SK-N-SH (cell line): Measurements from ENCODE around the gene CNOT4. TPM values are rescaled to one million over a fixed set of nuclear protein-coding genes. Genes with fewer than 3 reads are reported as not detected.
A peak's percentile ranks its signal among the peaks of the same experiment; 100 is the strongest.

Source experiments
- CTCF ChIA-PET: fragments of 300-600, 350-600 bp; formaldehyde crosslinking; extraction: SDS; loops from one replicate; lab custom pipeline; 2021; lab: Yijun Ruan, JAX
- POLR2A ChIA-PET: fragments of 350-600 bp; sonication (Branson Sonifier 250); formaldehyde crosslinking; extraction: SDS; loops from one replicate; lab custom pipeline; 2020; ENCODE audit warnings: antibody characterized with exemption, inconsistent platforms; lab: Yijun Ruan, JAX
- DNase-seq: peaks from one replicate; pipeline ENCODE4 v3.0.0; 2012
- H2AFZ ChIP-seq: fragments of 200-600 bp; sonication (generic); 2 replicates; pipeline ENCODE4 v1.8.1; 2016; ENCODE audit warnings: antibody characterized with exemption, mild to moderate bottlenecking, low read depth
- H3F3A ChIP-seq: fragments of 200-600 bp; sonication (generic); replicated peaks from 2 replicates; pipeline ENCODE3; 2016; ENCODE audit warnings: antibody characterized with exemption, mild to moderate bottlenecking; ENCODE audit not compliant: insufficient read depth
- H3K27ac ChIP-seq, 2 experiments: fragments of 200-500 bp in 1 of 2; fragments of 200-600 bp in 1 of 2; sonication (Bioruptor generic) in 1 of 2; sonication (generic), shearing (Covaris generic) in 1 of 2; 2 replicates each; pipeline versions ENCODE4 v1.5.1 to v1.6.1; 2014 to 2016; ENCODE audit warnings: low read depth in 2 of 2, inconsistent platforms in 1 of 2, low read length in 1 of 2, mild to moderate bottlenecking in 1 of 2, mixed read lengths in 1 of 2
- H3K27me3 ChIP-seq: fragments of 200-600 bp; sonication (generic), shearing (Covaris generic); 2 replicates; pipeline ENCODE4 v1.6.1; 2016; ENCODE audit warnings: mixed run types; ENCODE audit not compliant: insufficient read depth
- H3K36me3 ChIP-seq, 2 experiments: fragments of 200-500 bp in 1 of 2; fragments of 200-600 bp in 1 of 2; sonication (Bioruptor generic) in 1 of 2; sonication (generic) in 1 of 2; replicated peaks in 1 of 2; 2 replicates each; pipeline versions ENCODE3 to v1.5.1; 2014 to 2016; ENCODE audit warnings: low read length in 1 of 2, mild to moderate bottlenecking in 1 of 2; ENCODE audit not compliant: insufficient read depth in 2 of 2, control insufficient read depth in 1 of 2
- H3K4me1 ChIP-seq, 2 experiments: fragments of 200-500 bp in 1 of 2; fragments of 200-600 bp in 1 of 2; sonication (Bioruptor generic) in 1 of 2; sonication (generic), shearing (Covaris generic) in 1 of 2; 2 replicates each; pipeline versions ENCODE4 v1.5.1 to v1.6.1; 2014 to 2016; ENCODE audit warnings: low read depth in 1 of 2, low read length in 1 of 2, mixed run types in 1 of 2; ENCODE audit not compliant: insufficient read depth in 2 of 2, control insufficient read depth in 1 of 2
- H3K4me2 ChIP-seq: fragments of 200-600 bp; sonication (generic), shearing (Covaris generic); 2 replicates; pipeline ENCODE4 v1.6.1; 2017; ENCODE audit warnings: mixed run types
- H3K4me3 ChIP-seq, 2 experiments: fragments of 200-500 bp in 1 of 2; fragments of 200-600 bp in 1 of 2; sonication (Bioruptor generic) in 1 of 2; sonication (generic), shearing (Covaris generic) in 1 of 2; 2 replicates each; pipeline versions ENCODE4 v1.5.1 to v1.8.1; 2014 to 2016; ENCODE audit warnings: low read depth in 2 of 2, inconsistent platforms in 1 of 2, low read length in 1 of 2, mild to moderate bottlenecking in 1 of 2, mixed read lengths in 1 of 2, moderate library complexity in 1 of 2
- H3K79me2 ChIP-seq: fragments of 200-600 bp; sonication (generic); 2 replicates; pipeline ENCODE4 v1.8.1; 2017; ENCODE audit warnings: mild to moderate bottlenecking; ENCODE audit not compliant: insufficient read depth
- H3K9ac ChIP-seq: fragments of 200-600 bp; sonication (generic); 2 replicates; pipeline ENCODE4 v1.6.1; 2017; ENCODE audit warnings: mixed run types
- H3K9me2 ChIP-seq: fragments of 200-600 bp; sonication (generic); 2 replicates; pipeline ENCODE4 v1.6.1; 2017; ENCODE audit warnings: mixed run types
- H3K9me3 ChIP-seq: fragments of 200-600 bp; sonication (generic); 2 replicates; pipeline ENCODE4 v1.6.1; 2017; ENCODE audit warnings: mixed run types, mild to moderate bottlenecking, moderate library complexity
- H4K20me1 ChIP-seq: fragments of 200-600 bp; sonication (generic); 2 replicates; pipeline ENCODE4 v1.6.1; 2017; ENCODE audit warnings: mild to moderate bottlenecking, mixed run types; ENCODE audit not compliant: insufficient read depth
- ELF1 ChIP-seq: IDR thresholded peaks from 2 replicates; pipeline ENCODE4 v1.4.0; 2012
- EP300 ChIP-seq, 2 experiments: IDR thresholded peaks; 2 replicates each; pipeline versions ENCODE4 v1.4.0 to v1.6.1; 2012; ENCODE audit warnings: borderline replicate concordance in 1 of 2, low read depth in 1 of 2, low read length in 1 of 2
- FOSL2 ChIP-seq: IDR thresholded peaks from 2 replicates; pipeline ENCODE4 v1.4.0; 2012; ENCODE audit warnings: low read depth, mild to moderate bottlenecking, moderate library complexity, borderline replicate concordance
- FOXJ3 ChIP-seq: sonication (generic); formaldehyde crosslinking; IDR thresholded peaks from 2 replicates; pipeline ENCODE4 v1.5.1; 2020; ENCODE audit warnings: mild to moderate bottlenecking, missing genetic modification reagents
- FOXM1 ChIP-seq: IDR thresholded peaks from 2 replicates; pipeline ENCODE4 v1.4.0; 2012; ENCODE audit warnings: low read depth, mild to moderate bottlenecking
- GABPA ChIP-seq: IDR thresholded peaks from 2 replicates; pipeline ENCODE4 v1.4.0; 2012; ENCODE audit warnings: low read depth, mild to moderate bottlenecking
- GATA2 ChIP-seq: sonication (generic); formaldehyde crosslinking; IDR thresholded peaks from 2 replicates; pipeline ENCODE4 v1.5.0; 2020; ENCODE audit warnings: mild to moderate bottlenecking, missing genetic modification reagents
- JUND ChIP-seq: IDR thresholded peaks from 2 replicates; pipeline ENCODE4 v1.4.0; 2012
- MEF2A ChIP-seq: IDR thresholded peaks from 2 replicates; pipeline ENCODE4 v1.4.0; 2012; ENCODE audit warnings: low read depth, borderline replicate concordance
- MXI1 ChIP-seq: IDR thresholded peaks from 2 replicates; pipeline ENCODE4 v1.6.1; 2012; ENCODE audit warnings: mild to moderate bottlenecking, low read depth, low read length, improper control_type of control experiment
- NFIC ChIP-seq: IDR thresholded peaks from 2 replicates; pipeline ENCODE4 v1.4.0; 2012; ENCODE audit warnings: borderline replicate concordance
- NRF1 ChIP-seq: IDR thresholded peaks from 2 replicates; pipeline ENCODE4 v1.6.1; 2012; ENCODE audit warnings: low read depth, mild to moderate bottlenecking, low read length
- RAD21 ChIP-seq: IDR thresholded peaks from 2 replicates; pipeline ENCODE4 v1.6.1; 2012; ENCODE audit warnings: mild to moderate bottlenecking, low read length
- RFX5 ChIP-seq: IDR thresholded peaks from 2 replicates; pipeline ENCODE4 v1.6.1; 2012; ENCODE audit warnings: mild to moderate bottlenecking, improper control_type of control experiment, low read length
- RXRA ChIP-seq: IDR thresholded peaks from 2 replicates; pipeline ENCODE4 v1.4.0; 2012; ENCODE audit warnings: low read depth, mild to moderate bottlenecking, borderline replicate concordance
- SIN3A ChIP-seq: IDR thresholded peaks from 2 replicates; pipeline ENCODE4 v1.6.1; 2012; ENCODE audit warnings: low read depth, mild to moderate bottlenecking, low read length, moderate library complexity, borderline replicate concordance
- TEAD4 ChIP-seq: IDR thresholded peaks from 2 replicates; pipeline ENCODE4 v1.4.0; 2012; ENCODE audit warnings: mild to moderate bottlenecking, borderline replicate concordance; ENCODE audit not compliant: insufficient read depth
- polyA plus RNA-seq, 3 experiments: library from polyadenylated mRNA; depleted of rRNA; stranded (reverse); fragments of >200 nt; gene quantifications; 2 replicates each; pipeline ENCODE4 v1.2.3, GENCODE V29; 2012
- TF ChIP-seq, protein P1 (sequence below): IDR thresholded peaks from 2 replicates; pipeline ENCODE4 v1.4.0; 2012; ENCODE audit warnings: low read depth
- TF ChIP-seq, protein P2 (sequence below): IDR thresholded peaks from 2 replicates; pipeline ENCODE4; 2012
- TF ChIP-seq, protein P3 (sequence below): fragments of 200-600 bp; sonication (generic); IDR thresholded peaks from 2 replicates; pipeline ENCODE4 v1.6.1; 2017; ENCODE audit warnings: antibody characterized with exemption, mild to moderate bottlenecking, moderate library complexity
- TF ChIP-seq, protein P4 (sequence below): IDR thresholded peaks from 2 replicates; pipeline ENCODE4 v1.4.0; 2012; ENCODE audit warnings: low read depth, borderline replicate concordance
- TF ChIP-seq, protein P5 (sequence below): IDR thresholded peaks from 2 replicates; pipeline ENCODE4 v1.6.1; 2012; ENCODE audit warnings: mild to moderate bottlenecking, low read depth, low read length, moderate library complexity
- TF ChIP-seq, protein P6 (sequence below): fragments of 150-350 bp; IDR thresholded peaks from 2 replicates; pipeline ENCODE4 v1.6.1; 2016; ENCODE audit warnings: mild to moderate bottlenecking, low read depth, low read length
- TF ChIP-seq, protein P7 (sequence below): fragments of 150-350 bp; IDR thresholded peaks from 2 replicates; pipeline ENCODE4 v1.6.1; 2017; ENCODE audit warnings: antibody characterized with exemption, low read length, low read depth, borderline replicate concordance

CNOT4 gene
- polyA plus RNA-seq, 1 of the 3 experiments (the other 2 are of a cell fraction): 8.0 TPM

DNA sequence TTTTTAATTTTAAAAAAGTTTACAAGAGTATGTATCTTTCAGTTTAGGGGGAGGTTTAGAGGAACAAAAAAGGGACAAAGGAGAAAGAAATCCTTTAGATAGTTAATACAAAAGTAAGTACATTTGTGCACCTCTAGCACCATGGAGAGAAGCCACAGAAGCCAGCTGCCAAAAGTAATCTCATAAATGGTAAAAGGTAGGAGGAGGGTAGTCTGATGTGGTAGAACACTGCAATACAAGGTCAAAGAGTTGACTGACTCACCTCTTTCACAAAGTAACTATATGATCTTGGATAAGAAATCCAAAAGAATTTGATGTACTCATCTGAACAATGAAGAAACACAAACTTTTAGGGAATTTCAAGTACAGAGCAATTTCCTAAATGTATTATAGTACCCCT lies 68.1 kb downstream of the CNOT4 start:
- DNase-seq: no peak
- H3K4me3 ChIP-seq: no peak overlapping the region
- peaks cover 55% of the 10 kb centered on the region for H4K20me1 ChIP-seq
- H3K4me1 ChIP-seq: no peaks in the 10 kb centered on the region
- H3K9me2 ChIP-seq: no peaks in the 10 kb centered on the region
- no peaks in the 10 kb centered on the region for H3K9me3 ChIP-seq
- CTCF ChIA-PET: interaction anchor here (0.7 to 1.2 kb wide), 2 partner anchors 204 to 819 kb away, joined by 4 read pairs; no protein-coding TSS in a partner anchor
- H3K4me2 ChIP-seq: no peak overlapping the region
- TF ChIP-seq NRF1 (no peak), JUND (0 out of 2 replicates have a peak, but pooled peaks have one; percentile 24), GABPA (no peak), FOSL2 (peak; percentile 13; the same call in 1 of the 2 replicates), FOXJ3 (CRISPR knock-in tag) (no peak), SIN3A (no peak), FOXM1 (no peak), MEF2A (no peak), NFIC (no peak), EP300 (IDR thresholded peaks at IDR 0.05; ENCODE audit: borderline replicate concordance in 1 of 2, low read depth in 1 of 2, low read length in 1 of 2) (no peak), MXI1 (no peak), GATA2 (CRISPR knock-in tag) (no peak), ELF1 (no peak), RAD21 (no peak), RFX5 (no peak), TEAD4 (no peak), RXRA (0 out of 2 replicates have a peak, but pooled peaks have one; percentile 9)
- TF ChIP-seq, protein P1, sequence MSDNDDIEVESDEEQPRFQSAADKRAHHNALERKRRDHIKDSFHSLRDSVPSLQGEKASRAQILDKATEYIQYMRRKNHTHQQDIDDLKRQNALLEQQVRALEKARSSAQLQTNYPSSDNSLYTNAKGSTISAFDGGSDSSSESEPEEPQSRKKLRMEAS: no peak
- TF ChIP-seq, protein P2, sequence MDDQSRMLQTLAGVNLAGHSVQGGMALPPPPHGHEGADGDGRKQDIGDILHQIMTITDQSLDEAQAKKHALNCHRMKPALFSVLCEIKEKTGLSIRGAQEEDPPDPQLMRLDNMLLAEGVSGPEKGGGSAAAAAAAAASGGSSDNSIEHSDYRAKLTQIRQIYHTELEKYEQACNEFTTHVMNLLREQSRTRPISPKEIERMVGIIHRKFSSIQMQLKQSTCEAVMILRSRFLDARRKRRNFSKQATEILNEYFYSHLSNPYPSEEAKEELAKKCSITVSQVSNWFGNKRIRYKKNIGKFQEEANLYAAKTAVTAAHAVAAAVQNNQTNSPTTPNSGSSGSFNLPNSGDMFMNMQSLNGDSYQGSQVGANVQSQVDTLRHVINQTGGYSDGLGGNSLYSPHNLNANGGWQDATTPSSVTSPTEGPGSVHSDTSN: peak; percentile 52
- TF ChIP-seq, protein P3, sequence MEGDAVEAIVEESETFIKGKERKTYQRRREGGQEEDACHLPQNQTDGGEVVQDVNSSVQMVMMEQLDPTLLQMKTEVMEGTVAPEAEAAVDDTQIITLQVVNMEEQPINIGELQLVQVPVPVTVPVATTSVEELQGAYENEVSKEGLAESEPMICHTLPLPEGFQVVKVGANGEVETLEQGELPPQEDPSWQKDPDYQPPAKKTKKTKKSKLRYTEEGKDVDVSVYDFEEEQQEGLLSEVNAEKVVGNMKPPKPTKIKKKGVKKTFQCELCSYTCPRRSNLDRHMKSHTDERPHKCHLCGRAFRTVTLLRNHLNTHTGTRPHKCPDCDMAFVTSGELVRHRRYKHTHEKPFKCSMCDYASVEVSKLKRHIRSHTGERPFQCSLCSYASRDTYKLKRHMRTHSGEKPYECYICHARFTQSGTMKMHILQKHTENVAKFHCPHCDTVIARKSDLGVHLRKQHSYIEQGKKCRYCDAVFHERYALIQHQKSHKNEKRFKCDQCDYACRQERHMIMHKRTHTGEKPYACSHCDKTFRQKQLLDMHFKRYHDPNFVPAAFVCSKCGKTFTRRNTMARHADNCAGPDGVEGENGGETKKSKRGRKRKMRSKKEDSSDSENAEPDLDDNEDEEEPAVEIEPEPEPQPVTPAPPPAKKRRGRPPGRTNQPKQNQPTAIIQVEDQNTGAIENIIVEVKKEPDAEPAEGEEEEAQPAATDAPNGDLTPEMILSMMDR: no peak
- TF ChIP-seq, protein P4, sequence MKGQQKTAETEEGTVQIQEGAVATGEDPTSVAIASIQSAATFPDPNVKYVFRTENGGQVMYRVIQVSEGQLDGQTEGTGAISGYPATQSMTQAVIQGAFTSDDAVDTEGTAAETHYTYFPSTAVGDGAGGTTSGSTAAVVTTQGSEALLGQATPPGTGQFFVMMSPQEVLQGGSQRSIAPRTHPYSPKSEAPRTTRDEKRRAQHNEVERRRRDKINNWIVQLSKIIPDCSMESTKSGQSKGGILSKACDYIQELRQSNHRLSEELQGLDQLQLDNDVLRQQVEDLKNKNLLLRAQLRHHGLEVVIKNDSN: no peak
- TF ChIP-seq, protein P5, sequence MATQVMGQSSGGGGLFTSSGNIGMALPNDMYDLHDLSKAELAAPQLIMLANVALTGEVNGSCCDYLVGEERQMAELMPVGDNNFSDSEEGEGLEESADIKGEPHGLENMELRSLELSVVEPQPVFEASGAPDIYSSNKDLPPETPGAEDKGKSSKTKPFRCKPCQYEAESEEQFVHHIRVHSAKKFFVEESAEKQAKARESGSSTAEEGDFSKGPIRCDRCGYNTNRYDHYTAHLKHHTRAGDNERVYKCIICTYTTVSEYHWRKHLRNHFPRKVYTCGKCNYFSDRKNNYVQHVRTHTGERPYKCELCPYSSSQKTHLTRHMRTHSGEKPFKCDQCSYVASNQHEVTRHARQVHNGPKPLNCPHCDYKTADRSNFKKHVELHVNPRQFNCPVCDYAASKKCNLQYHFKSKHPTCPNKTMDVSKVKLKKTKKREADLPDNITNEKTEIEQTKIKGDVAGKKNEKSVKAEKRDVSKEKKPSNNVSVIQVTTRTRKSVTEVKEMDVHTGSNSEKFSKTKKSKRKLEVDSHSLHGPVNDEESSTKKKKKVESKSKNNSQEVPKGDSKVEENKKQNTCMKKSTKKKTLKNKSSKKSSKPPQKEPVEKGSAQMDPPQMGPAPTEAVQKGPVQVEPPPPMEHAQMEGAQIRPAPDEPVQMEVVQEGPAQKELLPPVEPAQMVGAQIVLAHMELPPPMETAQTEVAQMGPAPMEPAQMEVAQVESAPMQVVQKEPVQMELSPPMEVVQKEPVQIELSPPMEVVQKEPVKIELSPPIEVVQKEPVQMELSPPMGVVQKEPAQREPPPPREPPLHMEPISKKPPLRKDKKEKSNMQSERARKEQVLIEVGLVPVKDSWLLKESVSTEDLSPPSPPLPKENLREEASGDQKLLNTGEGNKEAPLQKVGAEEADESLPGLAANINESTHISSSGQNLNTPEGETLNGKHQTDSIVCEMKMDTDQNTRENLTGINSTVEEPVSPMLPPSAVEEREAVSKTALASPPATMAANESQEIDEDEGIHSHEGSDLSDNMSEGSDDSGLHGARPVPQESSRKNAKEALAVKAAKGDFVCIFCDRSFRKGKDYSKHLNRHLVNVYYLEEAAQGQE: peak; percentile 96
- TF ChIP-seq, protein P6, sequence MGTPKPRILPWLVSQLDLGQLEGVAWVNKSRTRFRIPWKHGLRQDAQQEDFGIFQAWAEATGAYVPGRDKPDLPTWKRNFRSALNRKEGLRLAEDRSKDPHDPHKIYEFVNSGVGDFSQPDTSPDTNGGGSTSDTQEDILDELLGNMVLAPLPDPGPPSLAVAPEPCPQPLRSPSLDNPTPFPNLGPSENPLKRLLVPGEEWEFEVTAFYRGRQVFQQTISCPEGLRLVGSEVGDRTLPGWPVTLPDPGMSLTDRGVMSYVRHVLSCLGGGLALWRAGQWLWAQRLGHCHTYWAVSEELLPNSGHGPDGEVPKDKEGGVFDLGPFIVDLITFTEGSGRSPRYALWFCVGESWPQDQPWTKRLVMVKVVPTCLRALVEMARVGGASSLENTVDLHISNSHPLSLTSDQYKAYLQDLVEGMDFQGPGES: no peak
- TF ChIP-seq, protein P7, sequence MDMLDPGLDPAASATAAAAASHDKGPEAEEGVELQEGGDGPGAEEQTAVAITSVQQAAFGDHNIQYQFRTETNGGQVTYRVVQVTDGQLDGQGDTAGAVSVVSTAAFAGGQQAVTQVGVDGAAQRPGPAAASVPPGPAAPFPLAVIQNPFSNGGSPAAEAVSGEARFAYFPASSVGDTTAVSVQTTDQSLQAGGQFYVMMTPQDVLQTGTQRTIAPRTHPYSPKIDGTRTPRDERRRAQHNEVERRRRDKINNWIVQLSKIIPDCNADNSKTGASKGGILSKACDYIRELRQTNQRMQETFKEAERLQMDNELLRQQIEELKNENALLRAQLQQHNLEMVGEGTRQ: no peak
- TF ChIP-seq, all 33 proteins: peak for 5
- Histone ChIP-seq H3K27ac (no peak overlapping the region), H3K27me3 (no peaks in the 10 kb centered on the region), H3K79me2 (peaks cover 59% of the 10 kb centered on the region), H3F3A (peaks cover 5% of the 10 kb centered on the region), H3K36me3 (peaks cover 11 to 23% of the 10 kb centered on the region in 2 experiments), H3K9ac (no peak overlapping the region), H2AFZ (no peak overlapping the region)
- POLR2A ChIA-PET: no interaction called here
